ENCODE data around the gene CEP104.

Gene CEP104

GRCh38 chr1:3899754-3900149 is 42.7 kb upstream of the CEP104 start:
- no peak for ATAC-seq

DNA sequence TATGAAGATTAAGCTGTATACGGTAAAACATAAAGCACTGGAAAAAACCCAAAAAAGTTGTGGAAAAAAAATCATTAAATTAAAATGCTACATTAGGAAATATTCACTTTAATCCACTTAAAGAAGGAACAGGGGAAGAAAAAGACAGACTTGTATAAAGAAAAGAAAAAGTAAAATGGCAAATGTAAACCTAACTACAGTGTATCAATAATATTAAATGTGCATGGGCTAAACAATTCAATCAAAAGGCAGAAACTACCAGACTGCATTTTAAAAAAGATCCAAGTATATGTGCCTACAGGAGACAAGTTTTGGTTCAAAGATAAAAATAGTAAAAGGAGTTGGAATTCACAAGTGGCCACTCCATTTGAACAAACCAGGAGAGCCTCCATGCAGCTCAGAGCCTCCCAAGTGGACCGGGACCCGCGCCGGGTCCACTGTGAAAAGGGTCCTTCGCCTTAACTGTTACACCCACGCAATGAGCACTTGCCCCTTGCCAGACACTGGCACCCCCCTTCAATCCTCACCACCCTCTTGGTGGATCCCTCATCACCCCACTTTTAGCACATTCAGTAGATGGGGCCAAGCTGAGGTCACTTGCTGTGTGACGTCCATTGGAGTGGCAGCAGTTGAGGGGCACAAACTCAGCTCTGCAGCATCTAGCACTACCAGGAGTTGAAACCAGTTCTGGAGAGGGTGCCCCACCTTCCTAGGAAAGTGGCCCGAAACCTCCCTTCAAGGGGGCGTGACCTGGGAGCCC is 42.2 kb upstream of the CEP104 start:
- TF ChIP-seq TOX (CRISPR knock-in tag; IDR thresholded peaks at IDR 0.05; ENCODE audit: borderline replicate concordance), result no peak
- TF ChIP-seq ZNF70 (CRISPR knock-in tag; IDR thresholded peaks at IDR 0.05), result no peak
- no peak for TF ChIP-seq ZFP3 (CRISPR knock-in tag; IDR thresholded peaks at IDR 0.05)
- no peak for TF ChIP-seq ZC3H10 (CRISPR knock-in tag; IDR thresholded peaks at IDR 0.05)
- no peak for TF ChIP-seq CREB5 (CRISPR knock-in tag; IDR thresholded peaks at IDR 0.05; ENCODE audit: low read depth)
- no peak for TF ChIP-seq POU6F1 (CRISPR knock-in tag; IDR thresholded peaks at IDR 0.05; ENCODE audit: borderline replicate concordance, low read depth)
- TF ChIP-seq, protein P1, sequence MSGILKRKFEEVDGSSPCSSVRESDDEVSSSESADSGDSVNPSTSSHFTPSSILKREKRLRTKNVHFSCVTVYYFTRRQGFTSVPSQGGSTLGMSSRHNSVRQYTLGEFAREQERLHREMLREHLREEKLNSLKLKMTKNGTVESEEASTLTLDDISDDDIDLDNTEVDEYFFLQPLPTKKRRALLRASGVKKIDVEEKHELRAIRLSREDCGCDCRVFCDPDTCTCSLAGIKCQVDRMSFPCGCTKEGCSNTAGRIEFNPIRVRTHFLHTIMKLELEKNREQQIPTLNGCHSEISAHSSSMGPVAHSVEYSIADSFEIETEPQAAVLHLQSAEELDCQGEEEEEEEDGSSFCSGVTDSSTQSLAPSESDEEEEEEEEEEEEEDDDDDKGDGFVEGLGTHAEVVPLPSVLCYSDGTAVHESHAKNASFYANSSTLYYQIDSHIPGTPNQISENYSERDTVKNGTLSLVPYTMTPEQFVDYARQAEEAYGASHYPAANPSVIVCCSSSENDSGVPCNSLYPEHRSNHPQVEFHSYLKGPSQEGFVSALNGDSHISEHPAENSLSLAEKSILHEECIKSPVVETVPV (CRISPR knock-in tag; IDR thresholded peaks at IDR 0.05), result no peak
- no peak for TF ChIP-seq ZFP30 (CRISPR knock-in tag; IDR thresholded peaks at IDR 0.05)
- no peak for TF ChIP-seq ISL1 (CRISPR knock-in tag; IDR thresholded peaks at IDR 0.05)
- TF ChIP-seq GLIS3 (CRISPR knock-in tag; IDR thresholded peaks at IDR 0.05), result no peak
- TF ChIP-seq BACH2 (CRISPR knock-in tag; IDR thresholded peaks at IDR 0.05; ENCODE audit: borderline replicate concordance), result no peak
- no peak for TF ChIP-seq PATZ1 (CRISPR knock-in tag; IDR thresholded peaks at IDR 0.05; ENCODE audit: borderline replicate concordance)
- no peak for TF ChIP-seq OSR1 (CRISPR knock-in tag; IDR thresholded peaks at IDR 0.05)
- TF ChIP-seq ZNF8 (CRISPR knock-in tag; IDR thresholded peaks at IDR 0.05), result no peak
- no peak for ATAC-seq

More at GRCh38 chr1:3899754-3900149, 42.7 kb upstream of the CEP104 start:
- TF ChIP-seq ZNF8 (CRISPR knock-in tag; IDR thresholded peaks at IDR 0.05), result no peak
- no peak for TF ChIP-seq ZFP3 (CRISPR knock-in tag; IDR thresholded peaks at IDR 0.05)
- TF ChIP-seq PPARA (CRISPR knock-in tag; IDR thresholded peaks at IDR 0.05; ENCODE audit: borderline replicate concordance), result no peak
- TF ChIP-seq ZNF565 (CRISPR knock-in tag; conservative IDR thresholded peaks at IDR 0.05; ENCODE audit: low read depth), result no peak
- no peak for TF ChIP-seq TOX (CRISPR knock-in tag; IDR thresholded peaks at IDR 0.05; ENCODE audit: borderline replicate concordance)
- TF ChIP-seq POU6F1 (CRISPR knock-in tag; IDR thresholded peaks at IDR 0.05; ENCODE audit: borderline replicate concordance, low read depth), result no peak
- no peak for TF ChIP-seq ZC3H10 (CRISPR knock-in tag; IDR thresholded peaks at IDR 0.05)
- TF ChIP-seq SNAI2 (CRISPR knock-in tag; IDR thresholded peaks at IDR 0.05), result no peak
- TF ChIP-seq ISL1 (CRISPR knock-in tag; IDR thresholded peaks at IDR 0.05), result no peak

GRCh38 chr1:3898475-3898735 is 41.4 kb upstream of the CEP104 start:
- ATAC-seq, result no peak
- no peak for TF ChIP-seq PPARA (CRISPR knock-in tag; IDR thresholded peaks at IDR 0.05; ENCODE audit: borderline replicate concordance)
- no peak for TF ChIP-seq ZFP3 (CRISPR knock-in tag; IDR thresholded peaks at IDR 0.05)
- TF ChIP-seq BACH2 (CRISPR knock-in tag; IDR thresholded peaks at IDR 0.05; ENCODE audit: borderline replicate concordance), result no peak
- TF ChIP-seq CREB5 (CRISPR knock-in tag; IDR thresholded peaks at IDR 0.05; ENCODE audit: low read depth), result no peak
